ENCODE results near the gene MRPL20.
"Not testable (repeated sequence)": the region's sequence is repeated elsewhere in the genome, so short reads cannot be mapped to it uniquely, and the experiment has no call there.

MRPL20 gene

GRCh38 chr1:1380860-1381259 is 26.2 kb downstream of the MRPL20 start:
- DNase-seq, result no peak

GRCh38 chr1:1377540-1378205 is 29.4 kb downstream of the MRPL20 start:
- DNase-seq, result no peak

GRCh38 chr1:1376551-1377226 is 30.4 kb downstream of the MRPL20 start:
- DNase-seq, result no peak

GRCh38 chr1:1374929-1375662 is 32.0 kb downstream of the MRPL20 start, which contains the start of gene AURKAIP1:
Gene AURKAIP1 (minus strand): TSS chr1:1375207. CDS start chr1:1374756, 451 bp downstream.
- peak; percentile 98 for DNase-seq

GRCh38 chr1:1374589-1374928 is 32.5 kb downstream of the MRPL20 start:
- DNase-seq, result no peak

DNA sequence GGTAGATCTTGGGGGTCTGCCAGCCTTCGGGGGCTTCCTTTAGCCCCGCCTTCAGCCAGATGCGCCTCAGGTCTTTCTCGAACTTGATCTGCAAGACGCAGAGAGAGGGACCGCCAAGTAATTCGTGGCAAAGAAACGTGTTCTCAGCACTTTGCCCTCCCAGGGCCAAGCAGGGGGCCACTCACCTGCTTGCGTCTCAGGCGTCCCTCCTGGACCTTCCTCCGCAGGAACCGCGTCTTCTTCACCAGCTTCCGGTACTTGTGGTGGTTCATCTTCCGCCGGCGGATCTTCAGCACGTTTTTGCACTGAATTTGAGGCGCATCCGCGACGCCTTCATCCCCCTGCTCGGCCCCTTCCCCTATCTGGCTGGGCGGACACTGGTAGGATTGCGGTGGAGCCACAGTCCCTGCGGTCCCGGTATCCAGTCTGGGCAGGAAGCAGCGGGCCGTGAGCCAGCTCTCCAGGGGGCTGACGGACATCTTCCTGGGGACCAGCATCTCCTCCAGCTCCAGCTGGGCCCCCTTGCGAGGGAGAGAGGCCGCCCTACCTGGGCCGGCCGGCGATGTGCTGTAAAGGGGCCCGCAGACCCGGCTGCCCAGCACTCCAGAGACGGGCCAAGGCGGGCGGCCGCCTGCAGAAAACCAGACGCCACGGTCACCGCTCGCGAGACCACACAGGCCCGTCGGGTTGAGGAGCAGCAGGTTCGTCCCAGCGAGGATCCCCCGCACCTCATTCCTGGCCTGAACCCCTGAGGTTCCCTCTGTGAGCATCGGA is 33.1 kb downstream of the MRPL20 start:
- DNase-seq, result no peak

GRCh38 chr1:1373051-1373814 is 33.9 kb downstream of the MRPL20 start:
- no peak for DNase-seq

- DNase-seq, result no peak
Observed at GRCh38 chr1:1371746-1372711, 35.1 kb downstream of the MRPL20 start.

- no peak for DNase-seq
Observed at GRCh38 chr1:1371364-1371745, 35.7 kb downstream of the MRPL20 start.

GRCh38 chr1:1370771-1371300 is 36.3 kb downstream of the MRPL20 start:
- DNase-seq, result no peak

DNA sequence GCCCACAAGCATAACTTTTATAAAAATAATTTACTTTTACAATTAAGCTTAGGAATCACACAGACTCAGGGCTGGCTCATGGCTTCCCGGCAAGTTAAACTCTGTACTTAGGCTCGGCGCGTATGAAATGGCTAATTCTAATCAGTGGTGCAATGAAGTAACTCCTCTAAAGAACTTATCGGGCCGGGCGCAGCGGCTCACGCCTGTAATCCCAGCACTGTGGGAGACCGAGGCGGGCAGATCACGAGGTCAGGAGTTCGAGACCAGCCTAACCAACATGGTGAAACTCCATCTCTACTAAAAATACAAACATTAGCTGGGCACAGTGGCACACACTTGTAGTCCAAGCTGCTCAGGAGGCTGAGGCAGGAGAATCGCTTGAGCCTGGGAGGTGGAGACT is 37.0 kb downstream of the MRPL20 start:
- DNase-seq, result not testable (repeated sequence)

DNA sequence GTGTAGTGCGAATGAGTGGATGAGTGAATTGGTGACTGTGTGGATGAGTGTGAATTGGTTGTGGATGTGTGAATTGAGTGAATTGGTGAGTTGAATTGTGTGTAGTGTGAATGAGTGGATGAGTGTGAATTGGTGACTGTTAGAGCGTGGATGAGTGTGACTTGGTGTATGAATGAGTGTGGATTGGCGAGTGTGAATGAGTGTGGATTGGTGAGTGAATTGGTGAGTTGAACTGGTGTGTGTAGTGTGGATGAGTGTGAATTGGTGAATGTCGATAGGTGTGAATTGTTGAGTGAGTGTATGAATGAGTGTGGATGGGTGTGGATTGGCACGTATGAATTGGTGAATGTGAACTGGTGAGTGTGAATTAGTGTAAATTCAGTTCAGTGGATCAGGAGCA is 39.8 kb downstream of the MRPL20 start:
- no peak for DNase-seq

- no peak for DNase-seq
Observed at GRCh38 chr1:1366699-1367066, 40.4 kb downstream of the MRPL20 start.

- DNase-seq, result no peak
Observed at GRCh38 chr1:1365875-1366698, 41.0 kb downstream of the MRPL20 start.

DNA sequence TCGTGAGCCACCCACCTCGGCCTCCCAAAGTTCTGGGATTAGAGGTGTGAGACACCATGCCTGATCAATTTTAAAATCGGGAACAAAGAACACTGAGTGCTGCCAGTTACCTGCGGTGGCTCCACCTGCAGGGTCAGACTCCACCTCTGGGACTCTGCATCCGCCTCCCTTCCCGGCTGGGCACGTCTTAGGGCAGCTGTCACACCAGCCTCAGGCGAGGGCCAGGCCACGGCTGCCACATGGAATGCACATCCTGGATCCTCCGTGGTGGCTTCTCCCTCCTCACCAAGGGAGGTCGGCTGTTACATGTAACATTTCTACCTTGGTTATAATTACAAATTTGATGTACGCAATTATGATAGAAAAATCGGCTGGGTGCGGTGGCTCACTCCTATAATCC is 42.8 kb downstream of the MRPL20 start:
- DNase-seq, result no peak

DNA sequence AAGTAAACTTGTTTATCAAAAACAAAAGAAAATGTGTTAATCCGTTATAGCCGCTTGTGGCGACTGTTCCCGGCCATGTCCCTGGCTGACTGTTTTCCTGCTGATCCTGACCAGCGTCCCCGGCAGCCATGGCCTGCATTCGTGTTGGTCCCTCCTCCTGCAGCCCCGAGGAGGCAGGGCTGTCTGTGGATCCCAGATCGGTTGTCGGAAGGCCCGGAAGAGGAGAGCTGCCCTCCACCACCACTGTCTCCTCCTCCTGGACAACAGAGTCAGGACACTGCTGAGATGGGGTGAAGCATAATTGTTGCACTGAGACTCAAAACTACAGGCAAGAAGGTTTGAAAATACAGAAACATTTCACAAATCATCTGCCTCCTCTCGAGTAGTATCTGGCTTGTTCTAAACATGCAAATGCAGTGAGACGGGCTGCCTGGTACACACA is 45.1 kb downstream of the MRPL20 start:
- no peak for DNase-seq

- DNase-seq, result no peak
Observed at GRCh38 chr1:1361233-1361981, 45.7 kb downstream of the MRPL20 start.

DNA sequence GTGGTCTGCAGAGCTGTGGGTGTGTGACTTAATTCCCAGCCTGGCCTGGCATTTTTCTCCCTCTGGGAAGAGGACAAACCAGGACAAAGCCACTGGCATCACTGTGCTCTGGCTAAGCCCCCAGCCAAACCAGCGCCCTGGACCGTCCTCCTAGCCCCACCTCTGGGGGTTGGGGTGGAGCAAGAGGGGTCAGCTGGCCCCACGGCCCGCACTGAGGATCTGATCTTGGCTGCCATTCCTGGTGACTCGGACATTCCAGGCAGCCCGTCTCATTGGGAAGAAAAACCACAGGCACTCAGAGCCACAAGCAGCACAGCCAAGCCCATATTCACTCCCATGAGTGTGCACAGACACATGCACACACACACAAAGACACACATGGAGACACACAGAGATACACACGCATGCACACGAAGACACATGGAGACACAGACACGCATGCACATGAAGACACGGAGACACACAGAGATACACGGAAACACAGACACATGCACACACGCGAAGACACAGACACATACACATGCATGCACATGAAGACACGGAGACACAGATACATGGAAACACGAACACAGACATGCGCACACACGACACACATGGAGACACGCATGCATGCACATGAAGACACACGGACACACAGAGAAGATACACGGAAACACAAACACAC is 46.5 kb downstream of the MRPL20 start:
- DNase-seq, result no peak
